Measurements from ENCODE around the gene TAF1B. TPM values are rescaled to one million over a fixed set of nuclear protein-coding genes. Genes with fewer than 3 reads are reported as not detected.

TAF1B gene
- total RNA-seq, 1 experiment from 2014 or later = 35.2 TPM

GRCh38 chr2:9795071-9795470 lies 48.2 kb upstream of the TAF1B start:
- Histone ChIP-seq H3K4me1 (ENCODE audit: control insufficient read depth, insufficient read depth, low read length) (peaks cover 12% of the 10 kb centered on the region), H3K27me3 (ENCODE audit: control insufficient read depth, insufficient read depth, low read length) (no peaks in the 10 kb centered on the region), H3K27ac (ENCODE audit: low read length) (no peak overlapping the region), H3K36me3 (ENCODE audit: control insufficient read depth, insufficient read depth, low read length) (no peaks in the 10 kb centered on the region), H3K9me3 (ENCODE audit: control insufficient read depth, insufficient read depth, low read depth, low read length) (no peaks in the 10 kb centered on the region), H3K4me3 (ENCODE audit: low read depth in 2 of 2, low read length in 2 of 2) (no peak overlapping the region)
- intact Hi-C loops (cut with micrococcal nuclease; ENCODE audit: unreplicated experiment) (loop anchor here (10.0 kb wide), 1 partner anchor 160 kb away; the partner anchor contains the start of gene YWHAQ), in situ Hi-C loops (cut with HindIII; ENCODE audit: low pct_unique_long_range_greater_than_20kb, low sequenced_read_pairs) (no loop called here)
- no TSS peak for BruUV-seq (replicated peaks)
- DNase-seq (ENCODE audit: low read depth, low spot score) (no peak), ATAC-seq (no peak)
- TF ChIP-seq, protein P1, sequence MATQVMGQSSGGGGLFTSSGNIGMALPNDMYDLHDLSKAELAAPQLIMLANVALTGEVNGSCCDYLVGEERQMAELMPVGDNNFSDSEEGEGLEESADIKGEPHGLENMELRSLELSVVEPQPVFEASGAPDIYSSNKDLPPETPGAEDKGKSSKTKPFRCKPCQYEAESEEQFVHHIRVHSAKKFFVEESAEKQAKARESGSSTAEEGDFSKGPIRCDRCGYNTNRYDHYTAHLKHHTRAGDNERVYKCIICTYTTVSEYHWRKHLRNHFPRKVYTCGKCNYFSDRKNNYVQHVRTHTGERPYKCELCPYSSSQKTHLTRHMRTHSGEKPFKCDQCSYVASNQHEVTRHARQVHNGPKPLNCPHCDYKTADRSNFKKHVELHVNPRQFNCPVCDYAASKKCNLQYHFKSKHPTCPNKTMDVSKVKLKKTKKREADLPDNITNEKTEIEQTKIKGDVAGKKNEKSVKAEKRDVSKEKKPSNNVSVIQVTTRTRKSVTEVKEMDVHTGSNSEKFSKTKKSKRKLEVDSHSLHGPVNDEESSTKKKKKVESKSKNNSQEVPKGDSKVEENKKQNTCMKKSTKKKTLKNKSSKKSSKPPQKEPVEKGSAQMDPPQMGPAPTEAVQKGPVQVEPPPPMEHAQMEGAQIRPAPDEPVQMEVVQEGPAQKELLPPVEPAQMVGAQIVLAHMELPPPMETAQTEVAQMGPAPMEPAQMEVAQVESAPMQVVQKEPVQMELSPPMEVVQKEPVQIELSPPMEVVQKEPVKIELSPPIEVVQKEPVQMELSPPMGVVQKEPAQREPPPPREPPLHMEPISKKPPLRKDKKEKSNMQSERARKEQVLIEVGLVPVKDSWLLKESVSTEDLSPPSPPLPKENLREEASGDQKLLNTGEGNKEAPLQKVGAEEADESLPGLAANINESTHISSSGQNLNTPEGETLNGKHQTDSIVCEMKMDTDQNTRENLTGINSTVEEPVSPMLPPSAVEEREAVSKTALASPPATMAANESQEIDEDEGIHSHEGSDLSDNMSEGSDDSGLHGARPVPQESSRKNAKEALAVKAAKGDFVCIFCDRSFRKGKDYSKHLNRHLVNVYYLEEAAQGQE (IDR thresholded peaks at IDR 0.05; ENCODE audit: insufficient read depth in 1 of 2, low read depth in 2 of 2, low read length in 1 of 2) = no peak
- no peak for TF ChIP-seq CTCF (IDR thresholded peaks at IDR 0.05)
- no peak for TF ChIP-seq POLR2AphosphoS5 (IDR thresholded peaks at IDR 0.05; ENCODE audit: low read depth, low read length)
- TF ChIP-seq SIN3A (IDR thresholded peaks at IDR 0.05; ENCODE audit: borderline replicate concordance, insufficient read depth, low read depth, low read length) = no peak
- no peak for TF ChIP-seq TCF7L2 (IDR thresholded peaks at IDR 0.05; ENCODE audit: low read depth, low read length)
- ChIA-PET POLR2A (no interaction called here), CTCF (no interaction called here)

DNA sequence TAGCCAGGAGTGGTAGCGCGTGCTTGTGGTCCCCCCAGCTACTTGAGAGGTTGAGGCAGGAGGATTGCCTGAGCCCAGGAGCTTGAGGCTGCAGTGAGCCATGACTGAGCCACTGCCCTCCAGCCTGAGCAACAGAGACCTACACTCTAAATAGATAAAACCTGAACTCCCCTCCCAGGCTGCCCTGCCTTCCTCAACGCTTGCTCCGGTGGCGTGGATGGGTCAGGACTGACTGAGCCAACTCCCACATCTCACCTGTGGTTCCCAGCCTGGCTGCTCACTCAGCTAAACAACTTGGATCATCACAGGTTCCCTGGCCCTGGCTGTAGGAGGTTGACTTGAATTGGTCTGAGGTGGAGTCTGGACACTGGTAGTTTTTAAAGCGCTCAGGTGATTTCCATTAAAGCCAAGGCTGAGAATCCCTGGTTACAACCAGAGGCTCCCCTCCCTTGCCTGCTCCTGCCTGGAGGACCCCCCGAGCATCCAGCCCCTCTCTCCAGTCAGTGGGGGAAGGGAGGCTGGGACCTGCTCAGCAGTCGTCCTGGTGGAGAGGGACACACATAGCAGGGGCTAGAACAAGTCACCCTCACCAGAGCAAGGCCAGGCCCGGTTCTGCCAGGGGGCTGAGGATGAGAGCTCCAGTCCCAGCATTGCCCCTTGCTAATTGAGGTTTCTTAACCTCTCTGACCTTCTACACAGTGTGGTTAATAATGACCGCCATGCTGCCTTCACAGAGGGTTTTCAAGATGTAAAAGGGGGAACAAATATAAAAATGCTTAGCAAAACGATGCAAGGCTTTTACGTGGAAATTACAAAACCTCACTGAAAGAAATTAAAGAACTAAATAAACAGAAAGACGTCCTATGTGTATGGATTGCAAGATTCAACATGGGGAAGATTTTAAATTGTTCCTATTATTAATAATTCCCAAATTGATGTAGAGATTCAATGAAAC lies 46.9 kb upstream of the TAF1B start:
- intact Hi-C loops (cut with micrococcal nuclease; ENCODE audit: unreplicated experiment) = loop anchor here (10.0 kb wide), 1 partner anchor 162 kb away; the partner anchor contains the start of gene YWHAQ
- ChIA-PET POLR2A (no interaction called here), CTCF (interaction anchor here (0.5 kb wide), 1 partner anchor 47 kb away, joined by 4 read pairs; no protein-coding TSS in a partner anchor)
- in situ Hi-C loops (cut with HindIII; ENCODE audit: low pct_unique_long_range_greater_than_20kb, low sequenced_read_pairs) = no loop called here
- Histone ChIP-seq H3K36me3 (ENCODE audit: control insufficient read depth, insufficient read depth, low read length) (no peaks in the 10 kb centered on the region), H3K4me1 (ENCODE audit: control insufficient read depth, insufficient read depth, low read length) (peaks cover 24% of the 10 kb centered on the region), H3K27ac (ENCODE audit: low read length) (no peak overlapping the region), H3K9me3 (ENCODE audit: control insufficient read depth, insufficient read depth, low read depth, low read length) (no peaks in the 10 kb centered on the region), H3K4me3 (ENCODE audit: low read depth in 2 of 2, low read length in 2 of 2) (no peak overlapping the region), H3K27me3 (ENCODE audit: control insufficient read depth, insufficient read depth, low read length) (no peaks in the 10 kb centered on the region)
- TF ChIP-seq, protein P1 (IDR thresholded peaks at IDR 0.05; ENCODE audit: insufficient read depth in 1 of 2, low read depth in 2 of 2, low read length in 1 of 2) = no peak
- TF ChIP-seq SIN3A (IDR thresholded peaks at IDR 0.05; ENCODE audit: borderline replicate concordance, insufficient read depth, low read depth, low read length) = no peak
- TF ChIP-seq TCF7L2 (IDR thresholded peaks at IDR 0.05; ENCODE audit: low read depth, low read length) = no peak
- no peak for TF ChIP-seq POLR2AphosphoS5 (IDR thresholded peaks at IDR 0.05; ENCODE audit: low read depth, low read length)
- no peak for TF ChIP-seq CTCF (IDR thresholded peaks at IDR 0.05)
- BruUV-seq (replicated peaks) = no TSS peak
- DNase-seq (ENCODE audit: low read depth, low spot score) (no peak), ATAC-seq (no peak)
